NCI-H2227 (cell line): ENCODE measurements around the gene LDHAL6B.

Source experiments
- DNase-seq: peaks from one replicate; lab custom pipeline; 2025; ENCODE audit not compliant: unreplicated experiment; lab: John Stamatoyannopoulos, UW

The LDHAL6B gene

GRCh38 chr15:59249816-59250215, 43.2 kb downstream of the LDHAL6B start:
- no peak for DNase-seq

- no peak for DNase-seq
These were observed 43.6 kb downstream of the LDHAL6B start for GRCh38 chr15:59250249-59250648.

GRCh38 chr15:59251001-59251845, 44.6 kb downstream of the LDHAL6B start:
- no peak for DNase-seq

GRCh38 chr15:59252137-59252536, 45.5 kb downstream of the LDHAL6B start:
- DNase-seq: no peak

GRCh38 chr15:59255680-59256336, 49.2 kb downstream of the LDHAL6B start:
- DNase-seq: no peak

GRCh38 chr15:59256482-59256881, 49.8 kb downstream of the LDHAL6B start:
- DNase-seq: no peak

- DNase-seq: no peak
These were observed 50.5 kb downstream of the LDHAL6B start for GRCh38 chr15:59257140-59257539.
